GM18511 (cell line): ENCODE results near the gene INTS6.
"Not testable (repeated sequence)": the region's sequence is repeated elsewhere in the genome, so short reads cannot be mapped to it uniquely, and the experiment has no call there.

Experiments
- ATAC-seq: cut with Tn5 transposase; IDR thresholded peaks from one replicate; pipeline ENCODE4 v1.9.1; 2021; ENCODE audit warnings: mild to moderate bottlenecking, moderate library complexity; ENCODE audit not compliant: unreplicated experiment

The INTS6 gene

GRCh38 chr13:51417716-51418115 is 35.1 kb downstream of the INTS6 start:
- ATAC-seq, result no peak

GRCh38 chr13:51416107-51416506 is 36.7 kb downstream of the INTS6 start:
- peak; percentile 71 for ATAC-seq

- ATAC-seq, result not testable (repeated sequence)
These were observed 37.5 kb downstream of the INTS6 start for GRCh38 chr13:51415339-51415738.

- no peak for ATAC-seq
These were observed 40.4 kb downstream of the INTS6 start for GRCh38 chr13:51412431-51412830.

GRCh38 chr13:51405176-51405575 is 47.7 kb downstream of the INTS6 start:
- no peak for ATAC-seq

- no peak for ATAC-seq
These were observed 55.4 kb downstream of the INTS6 start for GRCh38 chr13:51397262-51397941.

GRCh38 chr13:51396352-51396751 is 56.5 kb downstream of the INTS6 start:
- ATAC-seq, result peak; percentile 84

GRCh38 chr13:51394724-51395123 is 58.1 kb downstream of the INTS6 start:
- ATAC-seq, result no peak

- no peak for ATAC-seq
These were observed 67.7 kb downstream of the INTS6 start for GRCh38 chr13:51385114-51385513.

- ATAC-seq, result no peak
These were observed 72.6 kb downstream of the INTS6 start for GRCh38 chr13:51380269-51380668.

GRCh38 chr13:51373451-51373850 is 79.4 kb downstream of the INTS6 start:
- no peak for ATAC-seq

GRCh38 chr13:51371768-51372399 is 81.0 kb downstream of the INTS6 start:
- ATAC-seq, result no peak

- no peak for ATAC-seq
These were observed 82.0 kb downstream of the INTS6 start for GRCh38 chr13:51370811-51371210.

GRCh38 chr13:51370116-51370515 is 82.7 kb downstream of the INTS6 start:
- ATAC-seq, result no peak

- ATAC-seq, result no peak
These were observed 88.3 kb downstream of the INTS6 start for GRCh38 chr13:51364404-51365008.

- ATAC-seq, result no peak
These were observed 89.2 kb downstream of the INTS6 start for GRCh38 chr13:51363625-51364024.

GRCh38 chr13:51361106-51361505 is 91.7 kb downstream of the INTS6 start:
- ATAC-seq, result no peak

- ATAC-seq, result no peak
These were observed 92.3 kb downstream of the INTS6 start for GRCh38 chr13:51360489-51360888.

- no peak for ATAC-seq
These were observed 93.5 kb downstream of the INTS6 start for GRCh38 chr13:51359352-51359751.

- no peak for ATAC-seq
These were observed 94.8 kb downstream of the INTS6 start for GRCh38 chr13:51357928-51358595.

GRCh38 chr13:51355217-51355616 is 97.6 kb downstream of the INTS6 start:
- ATAC-seq, result no peak

GRCh38 chr13:51349016-51349415 is 103.8 kb downstream of the INTS6 start:
- no peak for ATAC-seq
